ENCODE measurements around the gene RBSN.

RBSN gene

GRCh38 chr3:15055019-15055557 lies 43.9 kb downstream of the RBSN start:
- peak; percentile 52 for DNase-seq

- no peak for DNase-seq
These were observed 45.4 kb downstream of the RBSN start for GRCh38 chr3:15053541-15053940.

- DNase-seq = no peak
These were observed 46.4 kb downstream of the RBSN start for GRCh38 chr3:15052335-15053242.

- DNase-seq = peak; percentile 48
These were observed 47.4 kb downstream of the RBSN start for GRCh38 chr3:15051531-15051930.

- no peak for DNase-seq
These were observed 48.4 kb downstream of the RBSN start for GRCh38 chr3:15050405-15051092.

GRCh38 chr3:15049584-15049983 lies 49.4 kb downstream of the RBSN start:
- DNase-seq = no peak

- DNase-seq = no peak
These were observed 53.3 kb downstream of the RBSN start for GRCh38 chr3:15045667-15046066.

GRCh38 chr3:15044326-15044725 lies 54.6 kb downstream of the RBSN start:
- DNase-seq = no peak

GRCh38 chr3:15043408-15044171 lies 55.4 kb downstream of the RBSN start:
- DNase-seq = no peak

- no peak for DNase-seq
These were observed 56.0 kb downstream of the RBSN start for GRCh38 chr3:15042936-15043335.

- no peak for DNase-seq
These were observed 57.0 kb downstream of the RBSN start for GRCh38 chr3:15041950-15042349.

GRCh38 chr3:15040844-15041243 lies 58.1 kb downstream of the RBSN start:
- no peak for DNase-seq

- DNase-seq = no peak
These were observed 60.6 kb downstream of the RBSN start for GRCh38 chr3:15038306-15038705.

GRCh38 chr3:15033103-15033502 lies 65.8 kb downstream of the RBSN start:
- DNase-seq = no peak

- no peak for DNase-seq
These were observed 66.3 kb downstream of the RBSN start for GRCh38 chr3:15032650-15033049.

- no peak for DNase-seq
These were observed 69.3 kb downstream of the RBSN start for GRCh38 chr3:15029625-15030024.

- DNase-seq = no peak
These were observed 75.2 kb downstream of the RBSN start for GRCh38 chr3:15023719-15024118.

- DNase-seq = no peak
These were observed 75.7 kb downstream of the RBSN start for GRCh38 chr3:15023249-15023648.
